22Rv1 (cell line): ENCODE results near the gene SLC35G1.

Experiments
- ZFX ChIP-seq: fragments of 450-650 bp; IDR thresholded peaks from 2 replicates; pipeline ENCODE4 v1.6.1; 2017; ENCODE audit warnings: antibody characterized with exemption, borderline replicate concordance
- TF ChIP-seq, protein P1 (sequence below): fragments of 450-650 bp; IDR thresholded peaks from 2 replicates; pipeline ENCODE4 v1.5.1; 2017; ENCODE audit warnings: mild to moderate bottlenecking

DNA sequence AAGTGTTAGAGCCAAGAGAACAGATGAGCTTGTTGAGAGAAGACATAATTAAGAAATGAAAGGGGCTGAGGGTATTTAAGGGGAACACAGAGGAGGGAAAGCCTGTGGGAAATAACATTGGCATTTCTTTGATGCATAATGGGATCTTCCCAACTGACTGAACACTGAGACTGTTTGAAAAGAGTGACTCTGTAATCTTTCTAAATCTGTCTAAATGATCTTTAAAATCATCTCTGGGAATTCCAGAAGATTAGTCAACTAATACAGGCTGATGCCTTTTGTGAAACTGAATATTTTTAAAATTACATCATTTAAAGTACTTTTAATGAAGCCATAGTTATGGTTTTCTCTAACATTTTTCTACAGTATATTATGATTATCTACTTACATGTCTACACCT is 17.4 kb upstream of the SLC35G1 start:
- TF ChIP-seq, protein P1, sequence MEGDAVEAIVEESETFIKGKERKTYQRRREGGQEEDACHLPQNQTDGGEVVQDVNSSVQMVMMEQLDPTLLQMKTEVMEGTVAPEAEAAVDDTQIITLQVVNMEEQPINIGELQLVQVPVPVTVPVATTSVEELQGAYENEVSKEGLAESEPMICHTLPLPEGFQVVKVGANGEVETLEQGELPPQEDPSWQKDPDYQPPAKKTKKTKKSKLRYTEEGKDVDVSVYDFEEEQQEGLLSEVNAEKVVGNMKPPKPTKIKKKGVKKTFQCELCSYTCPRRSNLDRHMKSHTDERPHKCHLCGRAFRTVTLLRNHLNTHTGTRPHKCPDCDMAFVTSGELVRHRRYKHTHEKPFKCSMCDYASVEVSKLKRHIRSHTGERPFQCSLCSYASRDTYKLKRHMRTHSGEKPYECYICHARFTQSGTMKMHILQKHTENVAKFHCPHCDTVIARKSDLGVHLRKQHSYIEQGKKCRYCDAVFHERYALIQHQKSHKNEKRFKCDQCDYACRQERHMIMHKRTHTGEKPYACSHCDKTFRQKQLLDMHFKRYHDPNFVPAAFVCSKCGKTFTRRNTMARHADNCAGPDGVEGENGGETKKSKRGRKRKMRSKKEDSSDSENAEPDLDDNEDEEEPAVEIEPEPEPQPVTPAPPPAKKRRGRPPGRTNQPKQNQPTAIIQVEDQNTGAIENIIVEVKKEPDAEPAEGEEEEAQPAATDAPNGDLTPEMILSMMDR = no peak
- no peak for TF ChIP-seq ZFX
